ENCODE measurements around the gene GJA1.

GJA1 gene

DNA sequence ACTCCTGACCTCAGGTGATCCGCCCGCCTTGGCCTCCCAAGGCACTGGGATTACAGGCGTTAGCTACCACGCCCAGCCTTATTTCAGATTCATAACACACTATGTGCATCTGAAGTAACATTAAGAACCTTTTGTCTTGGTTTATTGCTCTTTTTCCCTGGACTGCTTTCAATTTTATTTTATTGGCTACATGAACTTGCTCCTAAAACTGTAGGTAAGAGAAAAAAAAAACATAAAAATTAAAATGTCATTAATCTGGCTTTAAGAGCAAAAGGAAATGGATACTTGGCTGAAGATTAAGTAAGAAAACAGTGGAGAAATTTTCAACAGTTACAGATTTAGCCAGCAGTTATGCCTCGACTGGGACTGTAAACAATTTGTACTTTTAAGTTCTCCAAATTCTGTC, 62.5 kb downstream of the GJA1 start:
- no peak for DNase-seq

DNA sequence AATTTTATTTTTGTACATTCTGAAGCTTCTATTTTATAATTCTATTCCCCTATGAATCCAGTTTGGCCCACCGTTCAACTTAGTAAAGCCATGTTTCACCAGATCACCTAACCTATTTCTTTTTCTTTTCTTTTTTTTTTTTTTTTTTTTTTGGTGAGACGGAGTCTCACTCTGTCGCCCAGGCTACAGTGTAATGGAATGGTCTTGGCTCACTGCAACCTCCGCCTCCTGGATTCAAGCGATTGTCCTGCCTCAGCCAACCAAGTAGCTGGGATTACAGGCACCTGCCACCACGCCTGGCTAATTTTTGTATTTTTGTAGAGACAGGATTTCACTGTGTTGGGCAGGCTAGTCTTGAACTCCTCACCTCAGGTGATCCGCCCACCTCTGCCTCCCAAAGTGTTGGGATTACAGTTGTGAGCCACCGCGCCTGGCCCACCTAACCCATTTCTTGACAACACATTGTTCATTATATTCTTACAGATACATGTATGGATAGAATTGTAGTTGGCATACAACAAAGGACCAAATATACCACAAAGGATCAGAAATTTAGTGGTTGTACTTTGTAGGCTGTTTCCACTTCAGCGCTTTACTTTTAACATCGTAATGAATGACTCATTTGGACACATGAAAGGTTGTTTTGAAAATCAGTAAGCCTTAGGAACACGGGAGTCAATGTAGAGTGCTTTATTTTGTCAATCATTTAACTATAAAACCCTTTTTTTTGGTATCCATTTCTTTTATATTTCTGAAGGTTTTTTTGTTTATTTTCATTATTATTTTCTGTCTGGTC, 63.2 kb downstream of the GJA1 start:
- DNase-seq, result no peak
